ENCODE results near the gene TPSD1.
"Not testable (repeated sequence)": the region's sequence is repeated elsewhere in the genome, so short reads cannot be mapped to it uniquely, and the experiment has no call there.

Gene TPSD1

GRCh38 chr16:1283996-1284616 is 28.2 kb downstream of the TPSD1 start:
- DNase-seq = no peak

GRCh38 chr16:1285669-1286512 is 30.0 kb downstream of the TPSD1 start:
- no peak for DNase-seq

GRCh38 chr16:1286513-1287094 is 30.7 kb downstream of the TPSD1 start:
- no peak for DNase-seq

- DNase-seq = no peak
Measured at GRCh38 chr16:1287982-1288670, 32.3 kb downstream of the TPSD1 start.

GRCh38 chr16:1288813-1289476 is 33.1 kb downstream of the TPSD1 start:
- DNase-seq = no peak

- no peak for DNase-seq
Measured at GRCh38 chr16:1289477-1289866, 33.6 kb downstream of the TPSD1 start.

GRCh38 chr16:1290063-1290501 is 34.2 kb downstream of the TPSD1 start:
- DNase-seq = no peak

- no peak for DNase-seq
Measured at GRCh38 chr16:1290860-1291575, 35.1 kb downstream of the TPSD1 start.

- DNase-seq = no peak
Measured at GRCh38 chr16:1291576-1291974, 35.7 kb downstream of the TPSD1 start.

GRCh38 chr16:1292208-1292607 is 36.3 kb downstream of the TPSD1 start:
- not testable (repeated sequence) for DNase-seq

GRCh38 chr16:1292808-1293207 is 36.9 kb downstream of the TPSD1 start:
- DNase-seq = not testable (repeated sequence)

GRCh38 chr16:1293921-1294656 is 38.2 kb downstream of the TPSD1 start:
- no peak for DNase-seq

GRCh38 chr16:1295465-1295864 is 39.6 kb downstream of the TPSD1 start:
- DNase-seq = no peak

GRCh38 chr16:1296688-1297017 is 40.8 kb downstream of the TPSD1 start:
- DNase-seq = not testable (repeated sequence)

GRCh38 chr16:1297018-1297696 is 41.3 kb downstream of the TPSD1 start:
- no peak for DNase-seq

GRCh38 chr16:1298406-1298805 is 42.5 kb downstream of the TPSD1 start:
- no peak for DNase-seq

GRCh38 chr16:1299012-1299867 is 43.4 kb downstream of the TPSD1 start:
- no peak for DNase-seq

GRCh38 chr16:1299868-1300203 is 44.0 kb downstream of the TPSD1 start:
- no peak for DNase-seq

GRCh38 chr16:1300664-1301476 is 45.0 kb downstream of the TPSD1 start:
- peak; percentile 77 for DNase-seq

Data from activated CD8-positive, alpha-beta memory T cell treated with anti-CD3 and anti-CD28 coated beads, Interleukin-2, amount 50 U/mL, for 4 hours (primary cell).